OCI-LY7 (cell line): ENCODE results near the gene EPB41L4A. TPM values are rescaled to one million over a fixed set of nuclear protein-coding genes. Genes with fewer than 3 reads are reported as not detected.

Experiments used
- BruUV-seq: library from RNA; stranded (reverse); fragments of 400-500 nt; replicated peaks from 2 replicates; lab custom pipeline; 2021; lab: Mats Ljungman, UMichigan
- CTCF ChIA-PET: fragments of 300-600 bp; sonication (Branson Sonifier 250); formaldehyde crosslinking; loops from one replicate; lab custom pipeline; 2022; ENCODE audit warnings: antibody characterized with exemption; ENCODE audit not compliant: unreplicated experiment; lab: Charles Lee
- POLR2A ChIA-PET: fragments of 300-600 bp; sonication (Branson Sonifier 250); formaldehyde crosslinking; loops from one replicate; lab custom pipeline; 2022; ENCODE audit warnings: antibody characterized with exemption; lab: Charles Lee
- DNase-seq: peaks from one replicate; pipeline ENCODE4 v3.0.0-alpha.2; 2015; ENCODE audit warnings: low spot score
- H2AFZ ChIP-seq: fragments of 200-600 bp; sonication (generic), shearing (Covaris generic); 2 replicates; pipeline ENCODE4 v1.6.1; 2014; ENCODE audit warnings: mild to moderate bottlenecking, antibody characterized with exemption, low read length, moderate library complexity
- H3K27ac ChIP-seq: fragments of 200-600 bp; sonication (generic); 2 replicates; pipeline ENCODE4 v1.5.1; 2014; ENCODE audit warnings: mixed run types, low read depth, mild to moderate bottlenecking, moderate library complexity, low read length, inconsistent platforms; ENCODE audit not compliant: poor library complexity, severe bottlenecking
- H3K36me3 ChIP-seq: fragments of 200-600 bp; sonication (generic); 2 replicates; pipeline ENCODE4 v1.6.1; 2014; ENCODE audit warnings: mild to moderate bottlenecking, antibody characterized with exemption, low read length, moderate library complexity, mixed read lengths; ENCODE audit not compliant: insufficient read depth
- H3K4me1 ChIP-seq: fragments of 200-600 bp; sonication (generic); 2 replicates; pipeline ENCODE4 v1.5.1; 2014; ENCODE audit warnings: mild to moderate bottlenecking, low read length; ENCODE audit not compliant: insufficient read depth, poor library complexity, severe bottlenecking
- H3K4me2 ChIP-seq: fragments of 200-600 bp; sonication (generic); 2 replicates; pipeline ENCODE4 v1.6.1; 2014; ENCODE audit warnings: mild to moderate bottlenecking, low read length
- H3K4me3 ChIP-seq: fragments of 200-600 bp; sonication (generic); 2 replicates; pipeline ENCODE4 v1.5.1; 2014; ENCODE audit warnings: mild to moderate bottlenecking, low read depth, low read length; ENCODE audit not compliant: poor library complexity, severe bottlenecking
- H3K79me2 ChIP-seq: fragments of 200-600 bp; sonication (generic); 2 replicates; pipeline ENCODE4 v1.6.1; 2016; ENCODE audit warnings: low read depth, mild to moderate bottlenecking, low read length, moderate library complexity, mixed read lengths; ENCODE audit not compliant: insufficient read depth
- H3K9me2 ChIP-seq: fragments of 200-600 bp; sonication (generic); 2 replicates; pipeline ENCODE4 v1.6.1; 2016; ENCODE audit warnings: mild to moderate bottlenecking, low read length, mixed read lengths; ENCODE audit not compliant: insufficient read depth
- H3K9me3 ChIP-seq: fragments of 200-600 bp; sonication (generic); 2 replicates; pipeline ENCODE4 v1.6.1; 2014; ENCODE audit warnings: mild to moderate bottlenecking, mixed run types, low read length, mixed read lengths
- H4K20me1 ChIP-seq: fragments of 200-600 bp; sonication (generic); 2 replicates; pipeline ENCODE4 v1.6.1; 2014; ENCODE audit warnings: mild to moderate bottlenecking, antibody characterized with exemption, low read length, moderate library complexity, mixed read lengths; ENCODE audit not compliant: insufficient read depth
- CTCF ChIP-seq: fragments of 200-600 bp; sonication (generic); conservative IDR thresholded peaks from 2 replicates; pipeline ENCODE4 v1.5.1; 2014; ENCODE audit warnings: mild to moderate bottlenecking, antibody characterized with exemption, low read length, moderate library complexity, mixed read lengths
- EZH2phosphoT487 ChIP-seq: fragments of 200-600 bp; sonication (generic); IDR thresholded peaks from 2 replicates; pipeline ENCODE4 v1.6.1; 2018; ENCODE audit warnings: low read depth, borderline replicate concordance, mild to moderate bottlenecking, mixed run types, antibody characterized with exemption, low read length, moderate library complexity, mixed read lengths
- intact Hi-C: fragments of 100-400 bp; cut with micrococcal nuclease; formaldehyde crosslinking; loops from one replicate; pipeline ENCODE4 v1.10.0; 2022; ENCODE audit not compliant: unreplicated experiment
- total RNA-seq, 2 experiments: library from RNA; depleted of rRNA in 1 of 2; stranded (reverse); fragments of >200 nt in 1 of 2; shearing (Covaris generic) in 1 of 2; gene quantifications; 2 replicates each; pipeline ENCODE4 v1.2.3, GENCODE V29; 2014 to 2022

The EPB41L4A gene
- total RNA-seq, 2 experiments from 2014 or later = 0.03 TPM; not detected in 1

GRCh38 chr5:112160652-112161391, 258.3 kb downstream of the EPB41L4A start:
- TSS peak; percentile 83 for BruUV-seq
- H3K4me3 ChIP-seq = peak overlapping the region; percentile 99
- intact Hi-C loops = loop anchor here (1.0 to 10.0 kb wide), 7 partner anchors 362 to 1406 kb away; partner anchors contain the start of genes CAMK4, NREP, SRP19 and STARD4
- peaks cover 21% of the 10 kb centered on the region for H3K4me1 ChIP-seq
- TF ChIP-seq EZH2phosphoT487 (no peak), CTCF (peak; percentile 92)
- DNase-seq = peak; percentile 92
- H4K20me1 ChIP-seq = peaks cover 30% of the 10 kb centered on the region
- H3K9me3 ChIP-seq = no peaks in the 10 kb centered on the region
- POLR2A ChIA-PET = interaction anchor here (0.6 to 2.1 kb wide), 9 partner anchors 8 to 652 kb away, joined by 3 to 11 read pairs (median 4); partner anchors contain the start of gene STARD4
- no peaks in the 10 kb centered on the region for H3K9me2 ChIP-seq
- H3K4me2 ChIP-seq = peak overlapping the region; percentile 96
- H3K27ac ChIP-seq = peak overlapping the region; percentile 56
- H2AFZ ChIP-seq = peak overlapping the region; percentile 78
- peaks cover 27% of the 10 kb centered on the region for H3K79me2 ChIP-seq
- CTCF ChIA-PET = interaction anchor here (0.6 kb wide), 1 partner anchor 462 kb away, joined by 3 read pairs; no protein-coding TSS in a partner anchor
- H3K36me3 ChIP-seq = peaks cover 52% of the 10 kb centered on the region

- BruUV-seq = no TSS peak
- Histone ChIP-seq H3K36me3 (peaks cover 38% of the 10 kb centered on the region), H3K4me3 (no peak overlapping the region), H3K27ac (no peak overlapping the region), H4K20me1 (peaks cover 30% of the 10 kb centered on the region), H3K9me2 (no peaks in the 10 kb centered on the region), H2AFZ (no peak overlapping the region), H3K4me2 (no peak overlapping the region), H3K9me3 (no peaks in the 10 kb centered on the region), H3K79me2 (peaks cover 27% of the 10 kb centered on the region), H3K4me1 (peaks cover 21% of the 10 kb centered on the region)
- intact Hi-C loops = no loop called here
- no peak for DNase-seq
- POLR2A ChIA-PET = no interaction called here
- TF ChIP-seq EZH2phosphoT487 = no peak
- no peak for TF ChIP-seq CTCF
- CTCF ChIA-PET = interaction anchor here (0.6 kb wide), 1 partner anchor 610 kb away, joined by 3 read pairs; no protein-coding TSS in a partner anchor
Observed at GRCh38 chr5:112159435-112159834, 259.6 kb downstream of the EPB41L4A start.

GRCh38 chr5:112156211-112156610, 262.9 kb downstream of the EPB41L4A start:
- peaks cover 3% of the 10 kb centered on the region; the same call in 1 of the 2 replicates for H4K20me1 ChIP-seq
- H3K4me2 ChIP-seq = no peak overlapping the region
- TF ChIP-seq EZH2phosphoT487 = no peak
- no peaks in the 10 kb centered on the region for H3K9me3 ChIP-seq
- peaks cover 6% of the 10 kb centered on the region for H3K36me3 ChIP-seq
- BruUV-seq = no TSS peak
- no peak overlapping the region for H2AFZ ChIP-seq
- H3K4me3 ChIP-seq = no peak overlapping the region
- POLR2A ChIA-PET = interaction anchor here (0.7 kb wide), 1 partner anchor 417 kb away, joined by 3 read pairs; no protein-coding TSS in a partner anchor
- no peak overlapping the region for H3K27ac ChIP-seq
- intact Hi-C loops = no loop called here
- DNase-seq = no peak
- CTCF ChIA-PET = no interaction called here
- H3K79me2 ChIP-seq = peaks cover 6% of the 10 kb centered on the region
- H3K4me1 ChIP-seq = peaks cover 4% of the 10 kb centered on the region
- H3K9me2 ChIP-seq = no peaks in the 10 kb centered on the region
